ENCODE measurements around the gene JAG2. TPM values are rescaled to one million over a fixed set of nuclear protein-coding genes. Genes with fewer than 3 reads are reported as not detected.

Gene JAG2
- total and polyA plus RNA-seq, 3 experiments from 2014 or later = 0.15 to 1.2 (median 0.37) TPM

DNA sequence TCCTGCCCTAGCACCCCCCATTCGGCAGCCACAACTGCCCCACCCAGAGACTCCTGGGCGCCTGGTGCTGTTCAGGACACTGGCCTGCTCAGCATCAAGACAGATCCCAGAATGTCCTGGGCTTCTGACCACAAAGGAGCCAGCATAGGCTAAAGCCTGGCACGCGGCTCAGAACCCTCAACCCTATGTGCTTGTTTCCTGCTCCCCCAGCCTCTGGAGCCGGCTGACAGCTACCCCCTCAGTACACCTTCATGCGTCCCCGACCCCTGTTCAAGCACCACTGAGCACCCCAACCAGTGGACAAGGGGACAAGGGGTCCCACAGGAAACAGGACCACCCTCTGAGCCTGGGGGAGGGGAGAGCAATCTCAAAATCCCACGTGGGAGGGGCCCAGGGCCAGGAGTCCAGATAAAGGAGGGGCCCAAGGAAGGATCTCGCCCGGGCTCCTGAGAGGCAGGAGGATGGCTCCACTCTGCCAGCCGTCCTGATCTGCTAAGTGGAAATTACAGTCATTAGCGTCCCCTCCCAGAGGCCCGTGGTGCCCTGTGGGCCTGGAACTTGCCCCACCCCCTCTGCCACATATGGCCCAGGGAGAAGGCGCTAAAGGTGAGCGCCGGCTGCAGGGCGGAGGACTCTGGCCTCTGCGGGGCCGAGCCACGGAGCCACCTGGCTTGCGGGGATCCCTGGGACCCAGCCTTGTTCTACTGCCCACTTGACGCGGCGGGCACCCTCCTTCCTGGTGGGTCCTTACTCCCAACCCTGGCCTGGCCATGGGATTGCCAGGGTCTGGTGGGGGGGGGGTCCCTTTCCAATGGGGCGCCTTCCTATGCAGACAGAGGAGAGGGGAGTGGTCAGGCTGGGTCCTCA, 76.2 kb downstream of the JAG2 start:
- Mint-ChIP-seq H3K9me3 (no peaks in the 10 kb centered on the region), H3K27ac (peak overlapping the region; percentile 27 to 92 (median 70)), H3K36me3 (peaks cover 0 to 2% (median 0%) of the 10 kb centered on the region in 3 donors), H3K4me3 (peak overlapping the region; percentile 59 to 93 (median 78)), H3K4me1 (peaks cover 10 to 38% (median 12%) of the 10 kb centered on the region in 3 donors), H3K27me3 (no peaks in the 10 kb centered on the region)
- peak in 1 of 5 donors; percentile 51 for DNase-seq
- no peak overlapping the region for H3K27ac ChIP-seq (ENCODE audit: low read depth, low read length)
- H3K36me3 ChIP-seq (ENCODE audit: insufficient read depth, low read length) = no peaks in the 10 kb centered on the region
- peaks cover 25% of the 10 kb centered on the region for H3K4me1 ChIP-seq (ENCODE audit: insufficient read depth, low read length)
- no peaks in the 10 kb centered on the region for H3K27me3 ChIP-seq (ENCODE audit: insufficient read depth, low read length, poor library complexity, severe bottlenecking)
- H3K9me3 ChIP-seq (ENCODE audit: low read length) = no peaks in the 10 kb centered on the region
- CTCF ChIA-PET = interaction anchor here (1.5 to 9.0 kb wide), 5 partner anchors 12 to 259 kb away, joined by 3 to 153 read pairs (median 32); partner anchors contain the start of gene GPR132
- no peak overlapping the region for H3K4me3 ChIP-seq (ENCODE audit: low read length)
- POLR2A ChIA-PET = interaction anchor here (1.0 kb wide), 1 partner anchor 27 kb away, joined by 3 read pairs; the partner anchor contains the start of gene GPR132

DNA sequence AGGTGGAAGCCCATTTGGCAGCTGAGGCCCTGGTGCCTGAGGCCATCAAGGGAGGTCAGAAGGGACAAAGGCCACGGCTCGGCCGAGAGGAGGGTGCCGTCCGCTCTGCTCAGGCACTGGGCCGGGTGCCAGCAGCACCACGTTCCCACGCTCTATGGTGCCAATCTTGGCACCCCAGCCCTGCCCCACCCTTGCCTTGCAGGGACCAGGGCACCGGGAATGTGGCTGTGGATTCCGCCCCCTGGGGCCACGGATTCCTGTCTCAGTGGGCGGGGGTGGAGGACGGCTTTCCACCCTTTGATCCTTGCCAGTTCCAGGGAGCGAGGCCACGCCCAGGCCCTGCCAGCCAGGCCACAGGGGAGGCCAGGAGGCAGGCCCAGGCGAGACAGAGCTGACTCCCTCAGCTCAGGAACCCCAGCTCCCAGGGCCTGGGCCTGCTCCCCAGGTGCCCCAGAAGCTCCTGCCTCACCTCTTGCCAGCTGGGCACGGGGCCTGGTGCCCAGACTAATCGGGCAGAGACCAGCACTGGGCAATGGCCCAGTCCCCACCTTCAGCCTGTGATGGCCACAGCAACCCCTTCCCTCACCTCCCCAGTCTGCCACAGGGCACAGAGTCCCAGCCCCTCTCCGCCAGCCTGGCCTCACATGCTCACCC, 76.9 kb downstream of the JAG2 start:
- POLR2A ChIA-PET = no interaction called here
- no peak overlapping the region for H3K4me3 ChIP-seq (ENCODE audit: low read length)

DNA sequence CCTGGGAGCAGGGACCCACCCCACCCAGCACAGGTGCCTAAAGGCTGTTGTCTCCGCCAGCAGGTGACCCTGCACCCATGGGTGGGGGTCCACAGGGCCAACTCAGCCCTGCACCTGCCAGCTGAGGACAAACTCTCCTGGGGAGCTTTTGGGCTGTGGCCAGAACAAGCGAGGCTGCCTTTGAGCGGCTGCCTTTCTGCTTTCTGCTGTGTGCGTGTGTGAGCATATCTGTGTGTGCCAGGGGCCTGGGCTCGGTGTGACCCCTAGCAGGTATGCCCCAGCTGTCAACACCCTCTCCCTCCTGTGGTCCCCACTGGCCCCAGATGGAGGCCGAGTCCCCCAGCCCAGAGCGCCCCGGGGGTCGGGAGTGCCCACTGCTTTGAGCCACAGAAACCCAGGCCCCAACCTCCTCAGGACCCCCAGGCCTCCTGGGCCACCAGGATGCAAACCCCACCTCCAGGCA, 77.5 kb downstream of the JAG2 start:
- Histone ChIP-seq H3K27ac (ENCODE audit: low read depth, low read length) (no peak overlapping the region), H3K9me3 (ENCODE audit: low read length) (no peaks in the 10 kb centered on the region), H3K4me1 (ENCODE audit: insufficient read depth, low read length) (peaks cover 30% of the 10 kb centered on the region), H3K4me3 (ENCODE audit: low read length) (no peak overlapping the region), H3K27me3 (ENCODE audit: insufficient read depth, low read length, poor library complexity, severe bottlenecking) (no peaks in the 10 kb centered on the region), H3K36me3 (ENCODE audit: insufficient read depth, low read length) (no peaks in the 10 kb centered on the region)
- Mint-ChIP-seq H3K36me3 (peaks cover 0 to 1% (median 0%) of the 10 kb centered on the region in 3 donors), H3K9me3 (no peaks in the 10 kb centered on the region), H3K27me3 (no peaks in the 10 kb centered on the region), H3K4me3 (no peak overlapping the region), H3K4me1 (peaks cover 12 to 47% (median 13%) of the 10 kb centered on the region in 3 donors), H3K27ac (peak overlapping the region in 1 of 8 donors; percentile 58)
- no peak for DNase-seq
- CTCF ChIA-PET = interaction anchor here (0.7 to 9.0 kb wide), 18 partner anchors 9 to 390 kb away, joined by 3 to 153 read pairs (median 4); partner anchors contain the start of genes BRF1, BTBD6 and GPR132
- POLR2A ChIA-PET = interaction anchor here (0.6 kb wide), 1 partner anchor 11 kb away, joined by 9 read pairs; no protein-coding TSS in a partner anchor

More for the DNA sequence above, 76.9 kb downstream of the JAG2 start:
- H3K27me3 ChIP-seq (ENCODE audit: insufficient read depth, low read length, poor library complexity, severe bottlenecking) = no peaks in the 10 kb centered on the region
- H3K36me3 Mint-ChIP-seq = peaks cover 0 to 1% (median under 1%) of the 10 kb centered on the region in 3 donors
- H3K27ac Mint-ChIP-seq = peak overlapping the region in 7 of 8 donors; percentile 21 to 89 (median 66)
- no peaks in the 10 kb centered on the region for H3K36me3 ChIP-seq (ENCODE audit: insufficient read depth, low read length)
- H3K27me3 Mint-ChIP-seq = no peaks in the 10 kb centered on the region
- H3K9me3 Mint-ChIP-seq = no peaks in the 10 kb centered on the region
- H3K4me3 Mint-ChIP-seq = peak overlapping the region in 5 of 7 donors; percentile 24 to 93 (median 73)
- CTCF ChIA-PET = interaction anchor here (0.7 to 9.0 kb wide), 13 partner anchors 11 to 260 kb away, joined by 3 to 153 read pairs (median 4); partner anchors contain the start of genes BTBD6 and GPR132
- peaks cover 10 to 44% (median 12%) of the 10 kb centered on the region in 3 donors for H3K4me1 Mint-ChIP-seq
- peaks cover 26% of the 10 kb centered on the region for H3K4me1 ChIP-seq (ENCODE audit: insufficient read depth, low read length)
- no peaks in the 10 kb centered on the region for H3K9me3 ChIP-seq (ENCODE audit: low read length)
- no peak for DNase-seq
- no peak overlapping the region for H3K27ac ChIP-seq (ENCODE audit: low read depth, low read length)

Other genes starting within 250 kb of the JAG2 start
- gene PLD4, start 243.9 kb downstream of the JAG2 start, total RNA-seq = under 1 TPM in 1 of 2 experiments, not detected in 1; 0.04 TPM
- gene PLD4, start 243.9 kb downstream of the JAG2 start, polyA plus RNA-seq = not detected
- under 1 TPM in 1 of 2 experiments, not detected in 1; 0.04 TPM for gene AHNAK2, start 190.4 kb downstream of the JAG2 start, total RNA-seq
- gene AHNAK2, start 190.4 kb downstream of the JAG2 start, polyA plus RNA-seq = not detected
- gene CLBA1, start 183.0 kb downstream of the JAG2 start, total RNA-seq = 1 to 10 TPM; 3.8 to 3.9 TPM
- gene CLBA1, start 183.0 kb downstream of the JAG2 start, polyA plus RNA-seq = 0.32 TPM
- gene CDCA4, start 147.7 kb downstream of the JAG2 start, total RNA-seq = 10 to 100 TPM; 73.0 to 76.7 TPM
- 23.8 TPM for gene CDCA4, start 147.7 kb downstream of the JAG2 start, polyA plus RNA-seq
- gene GPR132, start 103.3 kb downstream of the JAG2 start, total RNA-seq = 10 to 100 TPM; 51.3 to 52.0 TPM
- 34.9 TPM for gene GPR132, start 103.3 kb downstream of the JAG2 start, polyA plus RNA-seq
- gene NUDT14, start 12.5 kb upstream of the JAG2 start, total RNA-seq = 1 to 10 TPM; 6.7 to 6.9 TPM
- gene NUDT14, start 12.5 kb upstream of the JAG2 start, polyA plus RNA-seq = 12.4 TPM
- gene BTBD6, start 79.8 kb upstream of the JAG2 start, total RNA-seq = 10 to 100 TPM; 54.1 to 55.0 TPM
- 16.2 TPM for gene BTBD6, start 79.8 kb upstream of the JAG2 start, polyA plus RNA-seq
- 10 to 100 TPM; 29.4 to 31.7 TPM for gene BRF1, start 132.2 kb upstream of the JAG2 start, total RNA-seq
- gene BRF1, start 132.2 kb upstream of the JAG2 start, polyA plus RNA-seq = 13.0 TPM
- gene PACS2, start 146.0 kb upstream of the JAG2 start, total RNA-seq = 10 to 100 TPM; 31.0 to 32.9 TPM
- gene PACS2, start 146.0 kb upstream of the JAG2 start, polyA plus RNA-seq = 6.5 TPM
- 1 to 10 TPM; 1.4 to 2.9 TPM for gene TEX22, start 229.8 kb upstream of the JAG2 start, total RNA-seq
- 0.08 TPM for gene TEX22, start 229.8 kb upstream of the JAG2 start, polyA plus RNA-seq